GM21390 (cell line): ENCODE results near the gene GAK.
"Not testable (repeated sequence)": the region's sequence is repeated elsewhere in the genome, so short reads cannot be mapped to it uniquely, and the experiment has no call there.

ENCODE experiments used
- ATAC-seq: cut with Tn5 transposase; IDR thresholded peaks from one replicate; pipeline ENCODE4 v1.9.1; 2021; ENCODE audit not compliant: unreplicated experiment

GAK gene

GRCh38 chr4:820230-821172, 111.6 kb downstream of the GAK start:
- ATAC-seq: no peak

GRCh38 chr4:819401-820229, 112.5 kb downstream of the GAK start:
- no peak for ATAC-seq

DNA sequence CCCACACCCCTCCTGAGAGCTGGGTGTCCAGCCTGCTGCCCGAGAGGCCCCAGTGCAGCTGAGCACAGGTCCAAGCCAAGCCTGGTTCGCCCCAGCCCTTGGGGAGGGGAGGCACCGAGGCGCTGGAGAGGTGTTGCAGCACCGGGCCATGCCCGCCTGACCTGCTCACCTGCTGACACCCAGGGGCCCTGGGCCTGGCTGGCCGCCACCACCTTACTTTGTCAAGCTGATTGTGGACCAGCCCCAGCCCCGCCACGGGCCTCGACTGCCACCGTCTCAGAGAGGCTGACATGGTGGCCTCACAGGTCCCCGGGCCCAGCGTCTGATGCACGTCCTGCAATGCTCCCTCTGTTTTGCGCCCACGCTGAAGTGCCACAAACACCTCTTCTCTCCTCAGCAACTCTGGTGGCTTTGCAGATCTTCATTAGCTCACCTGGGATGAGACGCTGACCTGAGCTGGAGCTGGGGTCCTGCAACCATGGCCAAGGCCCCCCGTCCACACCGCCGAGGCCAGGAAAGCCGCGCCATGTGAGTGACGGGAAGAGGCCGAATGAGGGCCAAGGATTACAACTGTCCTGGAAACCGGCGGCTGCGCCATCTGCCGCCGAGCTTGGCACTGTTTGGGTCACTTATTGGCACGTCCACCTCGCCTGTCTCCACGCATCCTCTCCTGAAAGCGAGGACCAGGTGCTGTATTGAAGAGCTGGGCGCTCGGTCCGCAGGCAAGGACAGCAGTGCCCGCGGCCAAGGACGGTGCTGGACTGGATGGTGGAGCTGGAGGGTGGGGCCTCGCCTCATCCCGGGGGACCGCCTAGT, 113.8 kb downstream of the GAK start:
- ATAC-seq: no peak

DNA sequence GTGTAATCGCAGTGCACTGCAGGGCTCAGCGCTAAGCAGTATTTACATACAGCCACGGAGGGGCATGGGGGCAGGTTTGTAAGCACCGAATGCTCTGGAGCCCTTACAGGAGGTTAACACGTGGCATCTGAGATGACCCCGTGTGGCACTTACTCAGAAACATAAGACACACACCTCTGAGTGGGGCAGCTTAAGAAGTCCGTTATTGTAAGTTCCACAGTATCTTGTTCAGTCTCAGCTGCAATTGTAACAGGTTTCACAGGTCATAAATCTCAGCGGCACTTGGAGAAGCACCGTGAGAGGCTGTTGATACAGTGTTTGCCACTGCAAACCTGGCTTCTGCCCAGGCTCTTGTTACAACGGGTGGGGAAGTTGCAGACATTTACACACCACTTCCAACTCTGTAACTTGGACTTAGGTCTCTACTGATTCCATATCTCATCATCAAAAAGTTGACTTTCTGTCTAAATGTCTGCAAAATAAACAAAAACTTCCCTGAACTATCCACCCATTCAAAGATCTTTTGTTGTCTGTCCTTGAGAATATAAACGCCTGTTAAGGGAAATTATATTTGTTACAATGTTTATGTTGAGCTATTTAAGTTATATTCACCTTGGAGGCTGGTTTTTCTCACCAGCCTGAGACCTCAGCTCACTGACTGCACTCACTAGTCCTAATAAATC, 116.5 kb downstream of the GAK start:
- no peak for ATAC-seq

DNA sequence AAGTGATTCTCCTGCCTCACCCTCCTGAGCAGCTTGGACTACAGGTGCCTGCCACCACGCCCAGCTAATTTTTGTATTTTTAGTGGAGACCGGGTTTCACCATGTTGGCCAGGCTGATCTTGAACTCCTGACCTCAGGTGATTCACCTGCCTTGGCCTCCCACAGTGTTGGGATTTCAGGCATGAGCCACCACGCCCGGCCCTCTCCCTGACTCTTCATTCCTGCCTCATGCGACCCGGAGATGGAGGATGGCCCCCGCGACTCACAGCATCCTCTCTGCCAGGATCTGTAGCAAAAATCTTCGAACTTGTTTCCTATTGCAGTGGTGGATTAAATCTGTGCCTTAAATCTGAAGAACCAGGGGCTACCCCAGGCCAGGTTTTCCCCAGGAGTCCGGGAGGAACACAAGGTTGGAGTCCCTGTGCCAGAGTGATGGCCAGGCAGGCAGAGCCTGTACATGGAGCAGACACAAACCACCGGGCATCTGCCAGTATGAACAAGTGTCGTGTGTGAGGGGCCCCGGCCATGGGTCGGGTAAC, 117.7 kb downstream of the GAK start:
- ATAC-seq: no peak

DNA sequence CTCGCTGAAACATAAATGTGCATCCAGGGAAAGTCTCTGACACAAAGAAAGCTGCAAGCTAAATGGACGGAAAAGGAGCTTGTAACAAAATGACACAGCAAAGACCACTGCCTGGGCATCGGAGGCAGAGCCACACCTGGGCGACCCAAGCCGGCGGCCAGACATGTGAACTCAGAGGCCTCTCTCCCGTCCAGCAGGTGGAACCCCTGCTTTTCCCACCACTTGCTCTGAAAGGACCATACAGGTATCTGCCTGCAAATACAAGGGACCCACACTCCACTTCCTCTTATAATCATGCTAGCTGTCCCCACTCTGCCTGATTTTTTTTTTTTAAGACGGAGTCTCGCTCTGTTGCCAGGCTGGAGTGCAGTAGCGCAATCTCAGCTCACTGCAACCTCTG, 118.2 kb downstream of the GAK start:
- ATAC-seq: no peak

DNA sequence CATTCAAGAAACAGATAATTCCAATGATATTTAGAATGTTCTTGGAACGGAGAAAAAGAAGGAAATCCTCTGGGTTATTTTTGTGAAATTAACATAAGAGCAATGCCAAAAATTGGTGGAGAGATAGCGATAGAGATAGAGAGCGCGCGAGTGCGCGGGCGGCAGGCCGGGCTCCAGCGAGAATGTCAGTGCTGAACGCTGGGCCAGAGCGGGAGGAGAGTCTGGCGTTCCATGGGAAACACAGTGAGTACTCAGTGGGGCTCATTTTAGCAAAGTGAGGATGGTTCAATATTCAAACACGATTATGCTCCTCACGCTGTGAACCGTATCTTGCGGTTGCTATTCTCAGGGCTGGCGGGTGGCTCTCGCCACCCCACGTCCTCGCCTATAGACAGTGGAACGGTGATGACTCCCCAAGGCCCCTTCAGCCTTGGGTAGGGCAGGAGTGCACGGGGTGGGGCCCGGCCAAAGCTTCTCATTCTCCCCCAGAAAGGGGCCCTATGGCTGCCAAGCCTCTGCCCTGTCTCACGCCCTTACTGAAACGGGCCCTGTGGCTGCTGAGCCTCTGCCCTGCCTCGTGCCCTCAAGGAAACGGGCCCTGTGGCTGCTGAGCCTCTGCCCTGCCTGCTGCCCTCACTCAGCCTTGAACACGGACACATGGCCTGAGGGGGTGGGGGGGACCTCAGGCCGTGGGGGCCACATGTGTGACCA, 123.1 kb downstream of the GAK start:
- ATAC-seq: no peak

- no peak for ATAC-seq
These were observed 124.3 kb downstream of the GAK start for GRCh38 chr4:807792-808191.

- not testable (repeated sequence) for ATAC-seq
These were observed 125.1 kb downstream of the GAK start for GRCh38 chr4:806979-807378.

GRCh38 chr4:804804-805203, 127.3 kb downstream of the GAK start:
- ATAC-seq: no peak

DNA sequence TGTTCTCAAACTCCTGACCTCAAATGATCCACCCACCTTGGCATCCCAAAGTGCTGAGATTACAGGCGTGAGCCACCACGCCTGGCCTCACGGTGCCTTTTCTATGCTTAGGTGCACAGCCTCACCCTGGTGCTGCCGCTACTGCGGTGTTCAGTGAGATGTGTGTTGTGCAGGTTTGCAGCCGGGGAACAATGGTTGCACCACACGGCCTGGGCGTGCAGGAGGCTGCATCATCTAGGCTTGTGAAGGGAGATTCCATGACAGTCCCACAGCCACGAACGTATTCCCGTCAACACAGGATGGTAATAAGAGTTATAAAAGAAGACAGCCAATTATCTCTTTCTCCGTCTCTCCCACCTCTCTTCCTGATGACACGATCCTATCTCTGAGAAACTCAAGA, 128.2 kb downstream of the GAK start:
- no peak for ATAC-seq

GRCh38 chr4:801436-802124, 130.5 kb downstream of the GAK start:
- no peak for ATAC-seq
